ENCODE results near the gene NPAS1.
"Not testable (repeated sequence)": the region's sequence is repeated elsewhere in the genome, so short reads cannot be mapped to it uniquely, and the experiment has no call there.

The NPAS1 gene

DNA sequence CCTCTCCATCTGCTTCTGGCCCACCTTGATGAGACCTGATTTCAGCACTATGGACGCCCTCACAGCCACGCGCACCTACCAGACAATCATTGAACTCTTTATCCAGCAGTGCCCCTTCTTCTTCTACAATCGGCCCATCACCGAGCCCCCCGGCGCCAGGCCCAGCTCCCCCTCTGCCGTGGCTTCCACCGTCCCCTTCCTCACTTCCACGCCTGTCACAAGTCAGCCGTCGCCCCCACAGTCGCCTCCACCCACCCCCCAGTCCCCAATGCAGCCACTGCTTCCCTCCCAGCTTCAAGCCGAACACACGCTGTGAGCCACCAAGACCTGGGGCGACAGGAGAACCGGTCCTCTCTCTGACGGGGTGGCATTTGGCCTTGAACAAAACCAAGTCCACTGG lies 19.3 kb upstream of the NPAS1 start:
- Mint-ChIP-seq H3K27me3 (peaks cover 4 to 8% of the 10 kb centered on the region in 2 donors), H3K9me3 (no peaks in the 10 kb centered on the region), H3K4me3 (no peak overlapping the region), H3K36me3 (peaks cover 34 to 42% of the 10 kb centered on the region in 2 donors), H3K27ac (no peak overlapping the region), H3K4me1 (peaks cover 4 to 5% of the 10 kb centered on the region in 2 donors)
- no peak for DNase-seq
- ATAC-seq (replicated peaks) = no peak

DNA sequence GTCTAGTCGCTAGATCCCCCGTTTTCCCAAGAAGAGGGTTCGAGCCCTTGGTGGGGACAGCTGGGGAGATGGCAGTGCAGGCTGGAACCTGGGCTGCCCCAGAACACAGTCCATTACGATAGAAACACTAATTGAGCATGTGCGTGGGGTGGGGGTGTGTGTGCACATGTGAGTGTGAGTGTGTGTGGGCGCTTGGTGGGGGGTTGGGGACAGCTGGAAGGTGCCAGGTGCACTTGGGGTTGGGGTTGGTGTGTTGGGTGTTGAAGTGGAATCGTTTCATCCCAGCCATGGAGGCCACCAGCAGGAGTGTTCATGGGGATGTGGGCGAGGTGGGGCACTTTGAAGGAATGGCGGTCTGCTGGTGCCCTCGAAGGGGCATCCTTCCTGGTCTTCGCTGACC lies 18.1 kb upstream of the NPAS1 start:
- ATAC-seq (replicated peaks) (no peak), DNase-seq (no peak)
- H3K4me1 Mint-ChIP-seq = peaks cover 4 to 5% of the 10 kb centered on the region in 2 donors
- peaks cover 4 to 8% of the 10 kb centered on the region in 2 donors for H3K27me3 Mint-ChIP-seq
- H3K27ac Mint-ChIP-seq = peak overlapping the region; percentile 56
- H3K4me3 Mint-ChIP-seq = no peak overlapping the region
- H3K36me3 Mint-ChIP-seq = peaks cover 35 to 45% of the 10 kb centered on the region in 2 donors
- peaks cover 3 to 4% of the 10 kb centered on the region in 2 donors for H3K9me3 Mint-ChIP-seq

- H3K9me3 Mint-ChIP-seq = peaks cover 3 to 4% of the 10 kb centered on the region in 2 donors
Measured at GRCh38 chr19:47002106-47002766, 17.4 kb upstream of the NPAS1 start.

DNA sequence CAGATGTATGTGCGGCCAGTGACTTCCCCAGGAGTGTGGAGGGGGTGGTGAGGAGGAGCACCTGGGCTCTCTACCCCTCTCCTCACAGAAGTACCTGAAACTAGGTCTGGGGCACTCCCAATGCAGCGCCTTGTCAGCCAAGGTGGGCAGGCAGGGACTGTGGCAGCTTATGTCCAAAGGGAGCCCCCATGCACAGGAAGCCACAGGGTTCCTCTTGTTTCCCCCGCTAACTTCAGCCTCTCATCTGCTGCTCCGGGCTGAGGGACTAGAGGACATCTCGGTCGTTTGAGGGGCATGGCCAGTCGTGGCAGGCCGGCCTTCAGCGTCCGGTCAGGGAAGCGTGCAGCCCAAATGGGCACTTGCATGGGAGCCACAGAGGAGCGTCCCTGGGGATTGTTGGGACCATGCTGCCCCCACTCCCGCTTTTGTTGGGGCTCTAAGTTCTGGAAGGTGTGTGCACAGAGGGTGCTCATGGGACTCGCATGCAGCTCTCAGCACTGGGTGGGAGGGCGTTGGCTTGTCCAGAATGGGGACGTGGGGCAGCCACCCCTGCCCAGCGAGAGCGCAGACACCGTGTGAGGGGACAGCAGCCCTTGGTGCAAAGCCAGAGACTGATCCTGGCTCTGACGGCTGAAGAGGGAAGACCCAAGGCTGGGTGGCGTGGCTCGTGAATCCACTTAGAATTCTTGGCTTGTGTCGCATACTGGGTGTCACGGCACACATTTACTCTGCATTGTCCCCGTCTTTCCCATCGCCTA lies 16.6 kb upstream of the NPAS1 start:
- DNase-seq (no peak), ATAC-seq (replicated peaks) (peak in 1 of 2 donors; percentile 12)
- Mint-ChIP-seq H3K4me3 (no peak overlapping the region), H3K36me3 (peaks cover 25 to 37% of the 10 kb centered on the region in 2 donors), H3K27me3 (peaks cover 4 to 8% of the 10 kb centered on the region in 2 donors), H3K27ac (peak overlapping the region; percentile 69), H3K4me1 (peaks cover 4 to 5% of the 10 kb centered on the region in 2 donors), H3K9me3 (peaks cover 3 to 4% of the 10 kb centered on the region in 2 donors)

More at GRCh38 chr19:47002106-47002766, 17.4 kb upstream of the NPAS1 start:
- Mint-ChIP-seq H3K4me3 (no peak overlapping the region), H3K36me3 (peaks cover 33 to 44% of the 10 kb centered on the region in 2 donors), H3K27ac (no peak overlapping the region), H3K4me1 (peaks cover 4 to 5% of the 10 kb centered on the region in 2 donors), H3K27me3 (peaks cover 4 to 8% of the 10 kb centered on the region in 2 donors)
- DNase-seq = no peak
- ATAC-seq (replicated peaks) = no peak

DNA sequence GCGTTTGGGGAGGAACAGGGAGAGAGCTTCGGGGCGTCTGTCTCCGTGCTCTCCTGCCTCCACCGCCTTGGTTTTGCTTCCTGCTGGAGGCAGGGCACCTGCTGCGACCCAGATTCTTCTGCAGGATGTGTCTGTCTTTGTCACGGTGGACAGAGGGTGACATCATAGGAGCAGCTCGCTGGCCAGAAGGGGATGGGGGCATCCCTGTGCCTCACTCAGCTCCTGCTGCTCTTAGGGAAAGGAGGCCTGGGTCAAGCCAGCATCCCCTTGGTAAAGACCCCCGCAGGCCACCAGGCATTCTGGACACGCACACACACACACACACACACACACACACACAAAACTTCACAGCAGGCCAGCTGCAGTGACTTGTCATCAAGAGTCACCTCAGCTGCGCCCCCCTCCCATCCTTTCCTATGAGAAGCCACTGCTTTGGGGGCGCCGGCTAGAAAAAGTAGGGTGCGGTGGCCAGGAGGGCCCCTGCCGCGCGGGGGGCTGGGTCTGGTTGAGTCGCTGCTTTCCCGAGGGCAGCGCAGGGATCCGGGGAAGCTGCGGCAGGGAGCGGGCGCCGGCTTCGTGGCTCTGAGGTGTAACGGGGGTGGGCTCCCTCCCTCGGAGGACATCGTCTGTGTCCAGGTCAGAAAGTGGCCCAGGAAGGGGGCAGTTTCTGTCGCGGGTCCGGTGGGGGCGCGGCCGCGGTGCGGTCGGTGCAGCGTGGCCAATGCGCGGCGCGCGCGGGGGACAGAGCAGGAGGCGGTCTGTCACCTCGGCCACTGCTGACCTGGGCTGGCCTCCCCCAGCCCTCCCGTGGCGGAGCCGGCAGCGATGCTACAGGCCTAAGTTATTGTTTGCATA lies 15.8 kb upstream of the NPAS1 start:
- ATAC-seq (replicated peaks) (no peak), DNase-seq (no peak)
- Mint-ChIP-seq H3K27ac (no peak overlapping the region), H3K36me3 (peaks cover 18 to 33% of the 10 kb centered on the region in 2 donors), H3K4me1 (peaks cover 4 to 5% of the 10 kb centered on the region in 2 donors), H3K27me3 (peaks cover 4 to 8% of the 10 kb centered on the region in 2 donors), H3K4me3 (no peak overlapping the region), H3K9me3 (peaks cover 3 to 4% of the 10 kb centered on the region in 2 donors)

DNA sequence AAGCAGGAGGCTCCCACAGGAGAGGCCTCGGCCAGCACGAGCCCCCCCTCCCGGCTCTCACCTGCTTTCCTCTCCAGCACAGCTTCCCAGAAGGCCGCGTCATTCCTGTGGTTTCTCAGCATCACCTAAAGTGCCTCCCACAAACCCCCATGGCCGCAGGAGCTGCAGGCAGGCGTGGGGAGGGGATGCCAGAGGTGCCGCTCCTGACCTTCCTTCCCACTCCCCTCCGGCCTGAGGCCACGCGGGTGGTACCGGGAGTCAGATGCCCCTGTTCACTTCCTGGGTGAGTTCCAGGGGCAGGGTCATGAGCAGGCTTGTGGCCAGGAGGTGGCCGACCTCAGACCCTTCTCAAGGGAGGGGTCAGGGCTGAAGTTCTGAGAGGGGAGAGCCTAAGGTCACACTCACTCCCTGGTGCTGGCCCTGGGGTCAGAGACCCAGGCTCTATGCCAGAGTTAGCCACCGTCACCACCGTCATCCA lies 14.4 kb upstream of the NPAS1 start:
- Mint-ChIP-seq H3K9me3 (peaks cover 3 to 4% of the 10 kb centered on the region in 2 donors), H3K27ac (no peak overlapping the region), H3K4me1 (peaks cover 4 to 5% of the 10 kb centered on the region in 2 donors), H3K27me3 (peaks cover 4 to 8% of the 10 kb centered on the region in 2 donors), H3K4me3 (no peak overlapping the region), H3K36me3 (peaks cover 13 to 20% of the 10 kb centered on the region in 2 donors)
- no peak for ATAC-seq (replicated peaks)
- DNase-seq = no peak

DNA sequence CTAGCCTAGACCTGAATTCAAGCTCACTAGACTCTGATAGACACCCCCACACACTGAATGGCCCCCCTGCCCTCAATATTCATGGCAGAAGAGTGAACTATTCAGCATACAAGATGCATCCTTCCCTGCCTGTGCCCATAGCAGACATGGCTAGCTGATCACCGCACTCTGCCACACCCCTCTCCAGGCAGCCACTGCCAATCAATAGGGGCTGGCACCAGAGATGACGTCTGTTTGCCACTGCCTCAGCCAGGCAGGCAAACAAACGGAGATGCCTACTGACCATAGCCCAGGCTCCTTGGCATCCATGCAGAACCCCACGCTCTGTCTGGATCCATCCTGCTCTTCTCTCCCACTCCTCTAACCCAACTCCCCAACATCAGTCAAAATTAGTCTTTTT lies 13.8 kb upstream of the NPAS1 start:
- Mint-ChIP-seq H3K9me3 (peaks cover 3 to 4% of the 10 kb centered on the region in 2 donors), H3K27ac (no peak overlapping the region), H3K36me3 (peaks cover 7 to 13% of the 10 kb centered on the region in 2 donors), H3K4me3 (no peak overlapping the region), H3K27me3 (peaks cover 4 to 8% of the 10 kb centered on the region in 2 donors), H3K4me1 (peaks cover 4 to 5% of the 10 kb centered on the region in 2 donors)
- DNase-seq (no peak), ATAC-seq (replicated peaks) (peak; percentile 23 to 51)

DNA sequence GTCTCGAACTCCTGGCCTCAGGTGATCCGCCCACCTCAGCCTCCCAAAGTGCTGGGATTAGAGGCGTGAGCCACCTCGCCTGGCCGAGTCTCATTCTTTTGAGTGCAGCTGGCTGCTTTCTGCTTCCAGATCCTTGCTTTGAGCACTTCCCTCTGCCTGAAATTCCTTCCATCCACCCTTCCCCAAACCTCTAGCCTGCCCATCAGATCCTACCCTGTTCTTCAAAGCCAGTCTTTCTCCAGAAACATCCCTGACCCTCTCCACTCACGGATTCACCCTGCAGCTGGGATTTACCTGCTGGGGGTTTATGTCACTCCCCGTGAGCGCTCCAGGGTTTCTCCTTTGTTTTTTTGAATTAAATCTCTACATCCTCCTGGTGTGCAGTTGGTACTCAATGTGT lies 13.1 kb upstream of the NPAS1 start:
- Mint-ChIP-seq H3K36me3 (peaks cover 3 to 7% of the 10 kb centered on the region in 2 donors), H3K9me3 (peaks cover 3 to 4% of the 10 kb centered on the region in 2 donors), H3K27me3 (peaks cover 4 to 8% of the 10 kb centered on the region in 2 donors), H3K27ac (peak overlapping the region; percentile 1), H3K4me3 (no peak overlapping the region), H3K4me1 (peaks cover 4 to 5% of the 10 kb centered on the region in 2 donors)
- ATAC-seq (replicated peaks) = no peak
- no peak for DNase-seq

- H3K4me1 Mint-ChIP-seq; DNase-seq; H3K36me3 Mint-ChIP-seq; ATAC-seq (replicated peaks); H3K9me3 Mint-ChIP-seq; H3K27ac Mint-ChIP-seq; H3K4me3 Mint-ChIP-seq: not testable (repeated sequence)
- H3K27me3 Mint-ChIP-seq = peaks cover 8 to 13% of the 10 kb centered on the region in 2 donors
Measured at GRCh38 chr19:47010549-47010948, 9.1 kb upstream of the NPAS1 start.

DNA sequence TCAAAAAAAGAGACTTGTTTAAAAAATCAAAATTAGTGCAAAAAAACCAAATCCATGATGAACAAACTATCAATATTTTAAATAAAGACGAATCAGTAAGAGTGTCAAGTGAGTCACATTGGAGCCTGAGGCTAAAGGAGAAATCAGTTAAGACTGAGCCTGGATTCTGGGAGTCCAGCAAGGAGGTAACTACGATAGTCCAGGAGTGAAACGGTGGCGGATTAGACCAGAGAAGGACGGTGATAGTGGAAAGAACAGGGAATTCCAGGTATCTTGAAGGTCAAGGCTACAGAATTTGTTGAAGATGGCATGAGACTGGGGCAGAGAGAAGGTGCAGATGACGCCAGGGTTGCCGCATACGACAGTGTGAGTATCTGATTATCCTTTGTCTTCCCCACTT lies 7.0 kb upstream of the NPAS1 start:
- no peak overlapping the region for H3K4me3 Mint-ChIP-seq
- H3K27me3 Mint-ChIP-seq = peaks cover 14 to 15% of the 10 kb centered on the region in 2 donors
- H3K27ac Mint-ChIP-seq = no peak overlapping the region
- H3K36me3 Mint-ChIP-seq = no peaks in the 10 kb centered on the region
- no peaks in the 10 kb centered on the region for H3K9me3 Mint-ChIP-seq
- H3K4me1 Mint-ChIP-seq = peaks cover 3 to 10% of the 10 kb centered on the region in 2 donors
- ATAC-seq (replicated peaks) = no peak
- DNase-seq = no peak

DNA sequence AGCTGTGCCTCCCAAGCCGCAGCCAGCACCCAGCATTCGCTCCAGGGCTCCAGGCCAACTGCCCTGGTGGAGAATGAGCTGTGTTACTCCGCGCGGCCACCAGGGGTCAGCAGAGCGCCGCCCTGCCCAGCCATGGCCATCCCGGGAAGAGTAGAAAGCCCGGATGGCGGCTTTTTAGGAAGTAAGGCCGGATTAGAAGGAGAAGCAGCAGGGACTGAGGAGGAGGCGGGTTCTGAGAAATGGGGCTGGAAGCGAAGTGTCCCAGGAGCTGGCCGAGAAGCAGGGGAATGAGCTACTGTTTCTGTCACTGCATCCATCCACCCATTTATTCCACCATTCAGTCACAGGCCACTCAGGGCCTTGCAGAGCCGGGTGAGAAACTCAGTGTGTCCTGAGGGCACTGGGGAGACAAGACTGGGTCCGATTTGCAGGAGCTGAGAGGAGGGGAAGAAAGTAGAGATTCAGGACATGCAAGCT lies 6.6 kb upstream of the NPAS1 start:
- H3K27me3 Mint-ChIP-seq = peaks cover 14 to 15% of the 10 kb centered on the region in 2 donors
- DNase-seq = no peak
- H3K27ac Mint-ChIP-seq = no peak overlapping the region
- ATAC-seq (replicated peaks) = peak; percentile 65 to 77
- H3K9me3 Mint-ChIP-seq = no peaks in the 10 kb centered on the region
- peaks cover 3 to 10% of the 10 kb centered on the region in 2 donors for H3K4me1 Mint-ChIP-seq
- peak overlapping the region in 1 of 2 donors; percentile 40 for H3K4me3 Mint-ChIP-seq
- no peaks in the 10 kb centered on the region for H3K36me3 Mint-ChIP-seq

DNA sequence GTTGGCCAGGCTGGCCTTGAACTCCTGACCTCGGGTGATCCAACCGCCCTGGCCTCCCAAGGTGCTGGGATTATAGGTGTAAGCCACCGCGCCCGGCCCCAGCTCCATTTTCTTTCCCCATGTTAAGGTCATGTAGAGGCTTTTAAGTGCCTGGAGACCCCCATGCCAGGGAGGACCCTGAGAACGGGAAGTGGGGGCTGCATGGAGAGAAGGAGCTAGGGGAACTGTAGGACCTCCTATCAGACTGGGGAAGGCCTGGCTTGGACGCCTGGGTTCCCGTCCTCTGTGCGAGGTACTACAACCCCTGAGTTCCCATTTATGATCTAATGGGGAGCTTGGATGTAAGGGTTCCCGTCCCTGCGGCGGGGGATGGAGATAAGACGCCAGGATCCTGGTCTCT lies 714 bp upstream of the NPAS1 start:
- DNase-seq (no peak), ATAC-seq (replicated peaks) (no peak)
- Mint-ChIP-seq H3K9me3 (no peaks in the 10 kb centered on the region), H3K4me1 (peaks cover 12 to 29% of the 10 kb centered on the region in 2 donors), H3K4me3 (peak overlapping the region; percentile 32 to 39), H3K36me3 (no peaks in the 10 kb centered on the region), H3K27me3 (peaks cover 39 to 52% of the 10 kb centered on the region in 2 donors), H3K27ac (no peak overlapping the region)

DNA sequence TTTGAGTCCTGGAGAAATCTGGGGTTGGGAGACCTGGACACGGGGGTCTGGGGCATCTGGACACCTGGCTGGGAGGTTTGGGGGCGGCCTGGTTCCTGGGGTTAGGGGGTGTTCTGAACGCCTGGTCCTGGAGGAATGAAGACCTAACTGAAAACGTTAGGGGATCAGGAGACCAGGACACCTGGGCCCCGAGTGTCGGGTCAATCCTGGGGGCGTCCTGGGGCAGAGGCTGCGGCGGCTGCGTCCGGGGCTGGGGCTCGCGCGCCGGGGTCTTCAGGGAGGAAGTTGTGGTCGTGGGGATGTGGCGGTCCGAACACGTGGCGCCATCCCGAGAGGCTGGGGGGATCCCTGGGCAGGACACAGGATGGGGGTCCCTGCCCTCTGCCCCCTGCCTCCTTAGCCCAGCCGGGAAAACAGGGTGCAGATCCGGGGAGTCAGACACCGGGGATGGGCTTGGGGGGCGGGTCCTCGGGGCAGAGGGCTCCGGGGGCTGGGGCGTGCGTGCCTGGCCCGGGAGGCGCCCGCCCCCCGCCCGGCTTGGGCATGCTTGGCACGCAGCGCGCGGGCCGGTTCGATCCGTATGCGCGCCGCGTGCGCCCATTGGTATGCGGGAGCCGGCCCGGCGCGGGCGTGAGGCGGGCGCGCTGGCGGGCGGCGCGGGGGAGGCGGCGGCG lies 632 bp downstream of the NPAS1 start:
- Mint-ChIP-seq H3K4me1 (peaks cover 12 to 29% of the 10 kb centered on the region in 2 donors), H3K36me3 (no peaks in the 10 kb centered on the region), H3K4me3 (peak overlapping the region; percentile 53 to 79), H3K9me3 (no peaks in the 10 kb centered on the region), H3K27me3 (peaks cover 42 to 58% of the 10 kb centered on the region in 2 donors), H3K27ac (no peak overlapping the region)
- no peak for DNase-seq
- no peak for ATAC-seq (replicated peaks)

Data from stimulated activated naive B cell treated with anti-CD40 and anti-IgM and Interleukin-4, amounts not matched to agents 10 μg/mL and 1 μg/mL and 100 μg/mL, for 72 hours (primary cell).